Measurements from ENCODE around the gene LRRC8C.

Gene LRRC8C

GRCh38 chr1:89737985-89738510 lies 105.1 kb downstream of the LRRC8C start:
- no peak for DNase-seq

GRCh38 chr1:89739013-89739843 lies 106.3 kb downstream of the LRRC8C start:
- DNase-seq, result no peak

GRCh38 chr1:89739844-89740216 lies 106.9 kb downstream of the LRRC8C start:
- no peak for DNase-seq

- DNase-seq, result no peak
Observed at GRCh38 chr1:89743788-89744187, 110.9 kb downstream of the LRRC8C start.

- no peak for DNase-seq
Observed at GRCh38 chr1:89746424-89747149, 113.7 kb downstream of the LRRC8C start.

- no peak for DNase-seq
Observed at GRCh38 chr1:89753761-89754160, 120.8 kb downstream of the LRRC8C start.

- no peak for DNase-seq
Observed at GRCh38 chr1:89754518-89754917, 121.6 kb downstream of the LRRC8C start.

GRCh38 chr1:89755591-89755990 lies 122.7 kb downstream of the LRRC8C start:
- no peak for DNase-seq

- DNase-seq, result no peak
Observed at GRCh38 chr1:89757532-89757931, 124.6 kb downstream of the LRRC8C start.

GRCh38 chr1:89758156-89758555 lies 125.2 kb downstream of the LRRC8C start:
- no peak for DNase-seq

- no peak for DNase-seq
Observed at GRCh38 chr1:89759036-89759435, 126.1 kb downstream of the LRRC8C start.

- no peak for DNase-seq
Observed at GRCh38 chr1:89760496-89760895, 127.6 kb downstream of the LRRC8C start.

GRCh38 chr1:89761338-89761737 lies 128.4 kb downstream of the LRRC8C start:
- DNase-seq, result no peak

GRCh38 chr1:89761901-89762300 lies 129.0 kb downstream of the LRRC8C start:
- DNase-seq, result no peak

- DNase-seq, result peak; percentile 13 to 78
Observed at GRCh38 chr1:89762386-89762778, 129.5 kb downstream of the LRRC8C start.

GRCh38 chr1:89762779-89763648 lies 130.1 kb downstream of the LRRC8C start:
- DNase-seq, result peak in 1 of 2 experiments; percentile 91

GRCh38 chr1:89763649-89763986 lies 130.7 kb downstream of the LRRC8C start:
- DNase-seq, result no peak

- no peak for DNase-seq
Observed at GRCh38 chr1:89765774-89766173, 132.9 kb downstream of the LRRC8C start.

GRCh38 chr1:89767618-89768017 lies 134.7 kb downstream of the LRRC8C start:
- no peak for DNase-seq
